Ascending aorta (tissue), 2 donors: ENCODE results near the gene SLC27A4. TPM values are rescaled to one million over a fixed set of nuclear protein-coding genes. Genes with fewer than 3 reads are reported as not detected.
A peak's percentile ranks its signal among the peaks of the same experiment; 100 is the strongest.

ENCODE experiments used
- DNase-seq, 2 donors: peaks; one replicate each; pipeline ENCODE4 v3.0.0-alpha.2; 2019; ENCODE audit warnings: low spot score in 2 of 2
- H3K27ac ChIP-seq, 2 donors: fragments of 200-600 bp; sonication (generic); one replicate each; pipeline ENCODE4 v1.5.1; 2016 to 2017; ENCODE audit warnings: mild to moderate bottlenecking in 1 of 2
- H3K27me3 ChIP-seq: fragments of 200-600 bp; sonication (generic); one replicate; pipeline ENCODE4 v1.5.1; 2017
- H3K36me3 ChIP-seq, 2 donors: fragments of 200-600 bp; sonication (generic); one replicate each; pipeline ENCODE4 v1.5.1; 2016
- H3K4me1 ChIP-seq, 2 donors: fragments of 200-600 bp; sonication (generic); one replicate each; pipeline ENCODE4 v1.5.1; 2016 to 2017; ENCODE audit warnings: mild to moderate bottlenecking in 1 of 2
- H3K4me3 ChIP-seq, 2 donors: fragments of 200-600 bp; sonication (generic); one replicate each; pipeline ENCODE4 v1.5.1; 2016 to 2017; ENCODE audit warnings: mild to moderate bottlenecking in 1 of 2
- H3K9me3 ChIP-seq, 2 donors: fragments of 200-600 bp; sonication (generic); one replicate each; pipeline ENCODE4 v1.5.1; 2016
- CTCF ChIP-seq, 3 experiments: fragments of 200-600 bp in 2 of 3; fragments of 450-650 bp in 1 of 3; sonication (generic) in 2 of 3; IDR thresholded peaks; one replicate each; pipeline ENCODE4 v1.5.1; 2016 to 2019; ENCODE audit warnings: antibody characterized with exemption in 3 of 3, mild to moderate bottlenecking in 1 of 3, moderate library complexity in 1 of 3
- intact Hi-C: fragments of 100-400 bp; cut with DNase I; formaldehyde crosslinking; loops from one replicate; pipeline ENCODE4 v1.15.1; 2023
- total RNA-seq: library from RNA; depleted of rRNA; stranded (reverse); fragments of >200 nt; gene quantifications from one replicate; pipeline ENCODE4 v1.1.0, GENCODE V29; 2016

SLC27A4 gene
- total RNA-seq, 1 donor from 2014 or later = 16.6 TPM

GRCh38 chr9:128370367-128370751 lies 30.0 kb downstream of the SLC27A4 start:
- H3K4me1 ChIP-seq = peaks cover under 1 to 8% of the 10 kb centered on the region in 2 donors

GRCh38 chr9:128370752-128371629 lies 30.7 kb downstream of the SLC27A4 start, which contains the start of gene URM1:
URM1 (plus strand) TSS chr9:128371374; CDS start chr9:128371381, 7 bp downstream.
- Histone ChIP-seq H3K9me3 (no peaks in the 10 kb centered on the region), H3K36me3 (peaks cover 0 to 20% of the 10 kb centered on the region in 2 donors), H3K27ac (peak within 1 kb of the TSS; percentile 84 to 87), H3K4me1 (peaks cover 0 to 8% of the 10 kb centered on the region in 2 donors), H3K4me3 (peak within 1 kb of the TSS; percentile 66 to 80), H3K27me3 (no peaks in the 10 kb centered on the region)
- peak; percentile 80 to 98 for DNase-seq
- no peak for TF ChIP-seq CTCF (IDR thresholded peaks at IDR 0.05)
- intact Hi-C loops = loop anchor here (1.0 to 5.0 kb wide), 7 partner anchors 9 to 181 kb away; partner anchors contain the start of genes CERCAM, COQ4, GLE1 and GOLGA2

More at GRCh38 chr9:128370367-128370751, 30.0 kb downstream of the SLC27A4 start:
- peak overlapping the region; percentile 84 to 87 for H3K27ac ChIP-seq
- intact Hi-C loops = loop anchor here (2.0 to 5.0 kb wide), 5 partner anchors 48 to 182 kb away; partner anchors contain the start of genes CERCAM, COQ4, GLE1 and GOLGA2
- no peak for TF ChIP-seq CTCF (IDR thresholded peaks at IDR 0.05)
- H3K4me3 ChIP-seq = peak overlapping the region; percentile 66 to 80
- H3K27me3 ChIP-seq = no peaks in the 10 kb centered on the region
- H3K9me3 ChIP-seq = no peaks in the 10 kb centered on the region
- H3K36me3 ChIP-seq = peaks cover 0 to 14% of the 10 kb centered on the region in 2 donors
- no peak for DNase-seq

GRCh38 chr9:128371630-128372117 lies 31.3 kb downstream of the SLC27A4 start:
- Histone ChIP-seq H3K27ac (peak overlapping the region; percentile 84 to 87), H3K27me3 (no peaks in the 10 kb centered on the region), H3K4me1 (peaks cover 0 to 8% of the 10 kb centered on the region in 2 donors), H3K36me3 (peaks cover 0 to 22% of the 10 kb centered on the region in 2 donors), H3K9me3 (no peaks in the 10 kb centered on the region), H3K4me3 (peak overlapping the region; percentile 66 to 80)
- intact Hi-C loops = loop anchor here (1.0 to 5.0 kb wide), 7 partner anchors 9 to 181 kb away; partner anchors contain the start of genes CERCAM, COQ4, GLE1 and GOLGA2
- TF ChIP-seq CTCF (IDR thresholded peaks at IDR 0.05) = no peak
- DNase-seq = no peak

GRCh38 chr9:128372188-128372641 lies 31.9 kb downstream of the SLC27A4 start:
- no peak for TF ChIP-seq CTCF (IDR thresholded peaks at IDR 0.05)
- H3K27ac ChIP-seq = peak overlapping the region; percentile 84 to 87
- no peaks in the 10 kb centered on the region for H3K9me3 ChIP-seq
- no peaks in the 10 kb centered on the region for H3K27me3 ChIP-seq
- H3K4me3 ChIP-seq = peak overlapping the region; percentile 66 to 80
- no peak for DNase-seq
- peaks cover 0 to 22% of the 10 kb centered on the region in 2 donors for H3K36me3 ChIP-seq
- peaks cover 0 to 8% of the 10 kb centered on the region in 2 donors for H3K4me1 ChIP-seq
- intact Hi-C loops = loop anchor here (5.0 kb wide), 2 partner anchors 130 to 180 kb away; partner anchors contain the start of genes GLE1 and SPTAN1

GRCh38 chr9:128372784-128373183 lies 32.5 kb downstream of the SLC27A4 start:
- no peak overlapping the region for H3K27ac ChIP-seq
- intact Hi-C loops = loop anchor here (5.0 kb wide), 2 partner anchors 130 to 180 kb away; partner anchors contain the start of genes GLE1 and SPTAN1
- DNase-seq = no peak
- no peaks in the 10 kb centered on the region for H3K9me3 ChIP-seq
- H3K4me1 ChIP-seq = peaks cover 0 to 8% of the 10 kb centered on the region in 2 donors
- H3K27me3 ChIP-seq = no peaks in the 10 kb centered on the region
- TF ChIP-seq CTCF (IDR thresholded peaks at IDR 0.05) = no peak
- peaks cover under 1 to 28% of the 10 kb centered on the region in 2 donors for H3K36me3 ChIP-seq
- no peak overlapping the region for H3K4me3 ChIP-seq
